T1000 (cell line): ENCODE results near the gene OPA3.
"Not testable (repeated sequence)": the region's sequence is repeated elsewhere in the genome, so short reads cannot be mapped to it uniquely, and the experiment has no call there.

Experiments
- DNase-seq: peaks from one replicate; lab custom pipeline; 2025; ENCODE audit warnings: mixed read lengths; lab: John Stamatoyannopoulos, UW

Gene OPA3

GRCh38 chr19:45522010-45522941 is 62.3 kb downstream of the OPA3 start:
- DNase-seq, result no peak

DNA sequence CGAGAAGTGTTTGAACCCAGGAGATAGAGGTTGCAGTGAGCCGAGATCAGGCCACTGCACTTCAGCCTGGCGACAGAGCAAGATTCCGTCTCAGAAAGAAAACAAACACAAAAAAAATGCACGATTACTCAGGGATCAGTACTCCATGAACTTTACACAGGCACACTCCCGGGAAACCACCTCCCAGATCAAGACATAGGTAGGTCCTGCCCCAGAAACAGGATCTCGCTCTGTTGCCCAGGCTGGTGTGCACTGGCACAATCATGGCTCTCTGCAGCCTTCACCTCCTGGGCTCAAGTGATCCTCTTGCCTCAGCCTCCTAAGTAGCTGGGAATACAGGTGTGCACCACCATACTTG is 66.2 kb downstream of the OPA3 start:
- DNase-seq, result no peak

DNA sequence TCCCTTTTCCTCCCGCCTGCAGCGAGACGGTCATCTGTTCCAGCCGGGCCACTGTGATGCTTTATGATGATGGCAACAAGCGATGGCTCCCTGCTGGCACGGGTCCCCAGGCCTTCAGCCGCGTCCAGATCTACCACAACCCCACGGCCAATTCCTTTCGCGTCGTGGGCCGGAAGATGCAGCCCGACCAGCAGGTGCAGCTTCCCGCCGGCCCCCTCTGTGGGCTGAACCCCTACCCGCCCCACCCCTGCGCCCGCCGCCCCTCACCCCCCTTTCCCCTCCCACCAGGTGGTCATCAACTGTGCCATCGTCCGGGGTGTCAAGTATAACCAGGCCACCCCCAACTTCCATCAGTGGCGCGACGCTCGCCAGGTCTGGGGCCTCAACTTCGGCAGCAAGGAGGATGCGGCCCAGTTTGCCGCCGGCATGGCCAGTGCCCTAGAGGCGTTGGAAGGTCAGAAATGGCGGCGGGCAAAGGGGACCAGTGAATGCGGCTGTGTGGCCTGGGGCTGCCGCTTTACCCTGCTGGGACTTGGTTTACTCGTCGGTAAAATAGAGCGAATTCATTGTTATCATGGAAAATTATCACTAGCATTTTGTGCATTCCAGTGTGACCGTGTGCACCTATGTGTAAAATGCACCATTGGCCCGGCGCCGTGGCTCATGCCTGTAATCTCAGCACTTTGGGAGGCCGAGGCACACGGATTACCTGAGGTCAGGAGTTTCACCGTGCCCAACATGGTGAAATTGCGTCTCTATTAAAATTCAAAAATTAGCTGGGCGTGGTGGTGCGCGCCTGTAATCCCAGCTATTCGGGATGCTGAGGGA is 66.7 kb downstream of the OPA3 start:
- no peak for DNase-seq

DNA sequence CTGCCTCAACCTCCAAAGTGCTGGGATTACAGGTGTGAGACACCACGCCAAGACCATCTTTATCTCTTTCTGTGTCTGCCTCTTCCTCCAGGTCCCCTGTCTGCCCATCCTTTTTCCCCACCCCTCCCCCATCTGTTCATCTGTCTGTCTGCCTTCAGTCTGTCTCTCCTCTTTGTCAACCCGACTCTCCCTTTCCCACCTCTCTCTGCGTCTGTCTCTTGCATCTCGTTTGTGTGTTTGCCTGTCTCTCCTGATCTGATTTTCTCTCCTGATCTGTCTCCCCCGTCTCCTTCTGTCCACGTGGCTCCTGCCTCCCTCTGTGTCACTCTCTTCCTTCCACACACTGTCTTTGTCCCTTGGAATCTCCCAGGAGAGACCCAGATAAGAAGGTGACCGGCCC is 67.4 kb downstream of the OPA3 start:
- no peak for DNase-seq

DNA sequence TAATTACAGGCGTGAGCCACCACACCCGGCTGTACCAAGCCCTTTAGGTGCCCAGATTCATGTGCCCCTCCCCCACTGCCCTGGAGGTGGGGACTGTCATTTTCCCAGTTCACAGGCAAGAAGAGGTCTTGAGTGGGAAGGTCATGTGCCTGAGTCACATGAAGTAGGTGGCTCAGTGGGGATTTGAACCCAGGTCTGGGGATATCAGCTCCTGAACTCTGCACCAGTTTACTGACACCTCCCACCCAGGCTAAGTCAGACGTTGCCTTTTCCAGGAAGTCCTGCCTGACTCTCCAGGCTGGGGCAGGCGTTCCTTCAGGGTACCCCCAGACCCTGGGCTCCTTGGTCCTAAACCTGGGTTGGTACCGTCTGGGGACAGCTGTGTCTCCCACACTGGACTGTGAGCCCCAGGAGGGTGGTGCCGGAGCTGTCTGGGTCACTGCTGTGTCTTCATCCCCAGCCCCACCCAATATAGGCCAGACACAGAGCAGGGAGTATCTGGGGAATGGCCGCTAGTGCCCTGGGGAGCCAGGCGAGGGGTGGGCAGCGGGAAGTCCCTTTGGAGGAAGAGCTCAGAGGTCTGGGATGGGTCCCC is 68.7 kb downstream of the OPA3 start:
- no peak for DNase-seq

- no peak for DNase-seq
Measured at GRCh38 chr19:45515081-45515624, 69.4 kb downstream of the OPA3 start.

DNA sequence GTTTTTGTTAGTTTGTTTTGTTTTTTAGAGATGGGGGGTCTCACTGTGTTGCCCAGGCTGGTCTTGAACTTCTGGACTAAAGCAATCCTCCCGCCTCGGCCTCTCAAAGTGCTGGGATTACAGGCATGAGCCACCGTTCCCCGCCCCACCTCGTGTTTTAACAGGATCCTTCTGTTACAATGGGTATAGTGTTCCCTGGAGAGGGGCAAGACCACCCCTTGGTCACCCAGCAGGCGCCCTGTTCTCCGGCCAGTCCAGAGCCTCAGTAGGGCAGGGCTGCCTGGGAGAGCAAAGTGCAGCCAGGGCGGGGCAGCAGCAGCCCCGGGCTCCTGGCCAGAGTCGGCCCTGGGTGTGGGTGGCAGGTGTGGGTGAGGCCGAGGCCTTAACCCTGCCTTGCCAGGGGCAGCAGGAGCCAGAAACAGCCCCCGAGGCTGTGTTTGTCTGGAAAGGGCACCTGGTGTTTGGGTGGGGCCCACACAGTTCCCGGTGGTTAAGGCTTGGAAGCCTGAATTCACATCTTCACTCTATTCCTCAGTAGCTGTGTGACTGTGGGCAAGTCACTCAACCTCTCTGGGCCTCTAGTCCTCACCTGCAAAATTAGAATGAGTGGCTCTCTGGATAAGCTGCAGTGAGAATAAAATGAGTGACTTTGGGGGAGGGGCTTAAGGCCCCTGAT is 70.1 kb downstream of the OPA3 start:
- no peak for DNase-seq

- DNase-seq, result no peak
Measured at GRCh38 chr19:45512881-45513483, 71.6 kb downstream of the OPA3 start.

DNA sequence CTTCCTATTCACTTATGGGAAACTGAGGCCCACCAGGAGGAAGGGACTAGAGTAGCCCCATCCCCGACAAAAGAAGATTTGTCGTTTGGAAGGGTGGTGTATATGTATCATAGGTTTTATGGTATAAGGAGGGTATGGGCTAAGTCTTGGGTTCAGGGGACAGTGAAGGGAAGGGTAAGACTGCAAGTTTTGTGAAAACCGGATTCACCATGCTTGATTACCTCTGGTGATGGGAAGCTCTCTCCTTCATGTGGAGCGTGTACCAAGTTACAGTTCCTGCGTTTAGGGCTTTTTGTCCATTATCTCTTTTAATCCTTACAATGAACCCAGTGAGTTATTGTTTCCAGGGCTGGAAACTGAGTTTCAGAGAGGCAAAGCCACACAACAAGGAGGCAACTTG is 73.5 kb downstream of the OPA3 start:
- DNase-seq, result no peak

- not testable (repeated sequence) for DNase-seq
Measured at GRCh38 chr19:45510352-45510751, 74.2 kb downstream of the OPA3 start.

DNA sequence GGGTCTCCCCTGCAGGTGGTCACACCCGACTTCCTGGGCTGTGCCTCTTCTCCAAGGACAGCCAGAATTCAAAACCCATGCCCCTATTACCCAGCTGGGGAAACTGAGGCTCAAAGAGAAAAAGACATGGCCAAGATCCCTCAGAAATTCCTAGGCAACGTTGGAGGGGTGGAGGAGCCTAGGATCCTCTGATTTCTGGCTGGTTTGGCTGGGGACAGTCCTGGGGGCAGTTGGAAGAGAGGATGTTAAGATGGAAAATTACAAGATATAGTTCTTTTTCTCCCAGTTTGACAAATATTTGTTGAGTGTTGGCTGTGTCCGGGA is 74.9 kb downstream of the OPA3 start:
- DNase-seq, result no peak

DNA sequence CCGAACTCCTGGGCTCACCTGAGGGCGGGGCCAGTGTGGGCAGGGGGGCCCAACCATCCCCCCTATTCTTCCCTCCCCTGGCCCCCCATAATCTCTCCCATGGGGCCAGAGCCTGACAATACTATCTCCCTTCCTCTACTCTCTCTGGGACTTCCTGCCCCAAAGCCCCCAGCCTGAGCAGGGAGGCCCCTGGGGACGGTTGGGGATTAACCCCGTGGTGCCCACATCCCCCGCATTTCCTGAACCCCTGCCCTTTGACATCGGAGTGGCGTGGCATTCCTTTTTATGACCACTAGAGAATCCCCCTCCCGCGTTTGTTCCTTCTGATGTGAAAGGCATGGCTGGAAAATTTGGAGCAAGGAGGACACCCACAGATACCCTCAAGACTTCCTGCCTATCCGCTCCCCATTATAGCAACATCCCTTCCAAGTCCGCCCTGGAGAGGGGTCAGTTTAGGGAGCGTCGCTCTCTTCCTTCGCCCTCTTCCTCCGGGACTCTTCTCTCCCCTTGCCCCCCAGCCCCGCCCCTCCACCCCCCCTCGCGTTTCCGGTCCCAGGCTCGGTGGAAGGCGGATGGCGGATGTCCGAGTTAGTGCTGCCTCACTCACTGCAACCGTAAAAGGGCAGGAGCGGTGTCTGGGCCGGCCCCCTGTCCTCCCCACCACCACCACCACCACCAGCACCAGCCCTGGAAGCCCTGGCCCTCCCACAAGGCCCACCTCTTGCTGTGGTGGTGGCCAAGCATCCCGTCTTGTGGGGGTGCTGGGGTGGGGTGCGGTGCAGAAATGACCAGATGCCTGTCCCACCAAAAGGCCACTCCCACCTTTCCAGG is 75.5 kb downstream of the OPA3 start:
- DNase-seq, result no peak

- no peak for DNase-seq
Measured at GRCh38 chr19:45508417-45508860, 76.2 kb downstream of the OPA3 start.

GRCh38 chr19:45507872-45508416 is 76.7 kb downstream of the OPA3 start:
- DNase-seq, result no peak

- peak; percentile 56 for DNase-seq
Measured at GRCh38 chr19:45506989-45507871, 77.4 kb downstream of the OPA3 start, which contains the start of gene VASP. TSS of gene VASP (plus strand) at chr19:45507479. CDS start at chr19:45507772, 293 bp downstream.

DNA sequence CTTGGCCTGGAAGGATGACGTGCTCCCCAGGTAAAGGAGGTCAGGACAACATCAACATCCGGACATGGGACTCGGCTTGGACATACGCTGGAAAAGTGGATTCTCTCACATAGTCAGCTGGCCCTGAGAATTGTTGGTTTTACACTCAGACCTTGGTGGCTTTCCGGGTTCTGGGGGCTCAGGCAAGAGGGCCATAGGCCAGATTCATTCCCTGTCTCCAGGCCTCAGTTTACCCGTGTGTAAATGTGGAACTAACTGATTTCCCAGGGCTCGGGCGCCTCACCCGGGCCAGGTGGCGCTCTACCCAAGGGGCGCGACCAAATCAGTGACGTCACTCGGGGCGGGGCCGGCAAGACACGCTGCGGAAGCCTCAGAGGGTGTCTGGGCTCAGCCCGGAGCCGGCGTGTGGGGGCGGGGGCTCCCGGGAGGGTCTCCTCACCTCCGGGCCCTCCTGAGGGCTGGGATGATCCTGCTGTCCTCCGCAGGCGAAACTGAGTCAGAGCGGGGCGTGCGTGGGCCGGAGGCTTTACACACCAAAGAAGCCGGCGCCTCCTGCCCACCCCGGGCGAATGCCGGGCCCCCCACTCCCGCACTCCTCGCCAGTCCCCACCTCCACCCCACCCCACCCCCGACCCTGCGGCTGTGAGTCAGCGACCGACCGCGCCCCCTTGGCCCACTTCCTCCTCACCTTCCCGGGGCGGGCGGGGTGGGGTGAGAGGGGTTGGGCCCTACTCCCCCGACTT is 78.2 kb downstream of the OPA3 start:
- DNase-seq, result peak; percentile 79

DNA sequence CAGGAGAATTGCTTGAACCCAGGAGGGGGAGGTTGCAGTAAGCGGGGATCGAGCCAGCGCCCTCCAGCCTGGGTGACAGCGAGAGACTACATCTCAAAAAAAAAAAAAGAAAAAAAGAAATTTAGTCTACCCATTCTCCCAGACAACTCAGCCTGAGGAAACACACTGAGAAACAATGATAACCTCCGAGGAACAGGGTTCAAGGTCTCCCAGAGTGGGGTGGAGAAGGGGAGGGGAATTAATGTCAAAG is 78.7 kb downstream of the OPA3 start:
- no peak for DNase-seq

GRCh38 chr19:45505151-45505995 is 79.2 kb downstream of the OPA3 start:
- no peak for DNase-seq
